Kidney epithelial cell (primary cell): Measurements from ENCODE around the gene EIF2B5. TPM values are rescaled to one million over a fixed set of nuclear protein-coding genes. Genes with fewer than 3 reads are reported as not detected.

ENCODE experiments used
- DNase-seq: peaks from one replicate; pipeline ENCODE4 v3.0.0-alpha.2; 2010; ENCODE audit warnings: low read depth
- H3K27me3 ChIP-seq: 2 replicates; pipeline ENCODE4 v1.6.0; 2011; ENCODE audit warnings: low read length; ENCODE audit not compliant: control insufficient read depth, insufficient read depth
- H3K36me3 ChIP-seq: 2 replicates; pipeline ENCODE4 v1.5.1; 2011; ENCODE audit warnings: low read length; ENCODE audit not compliant: control insufficient read depth, insufficient read depth
- H3K4me3 ChIP-seq: 2 replicates; pipeline ENCODE4 v1.5.1; 2011; ENCODE audit warnings: low read depth, mild to moderate bottlenecking, control low read depth, low read length
- total RNA-seq: library from RNA; depleted of rRNA; stranded (reverse); fragments of >200 nt; gene quantifications from 2 replicates; pipeline ENCODE4 v1.2.3, GENCODE V29; 2015
- TF ChIP-seq, protein P1 (sequence below): IDR thresholded peaks from 2 replicates; pipeline ENCODE4 v1.5.1; 2011; ENCODE audit warnings: mild to moderate bottlenecking, moderate library complexity, low read length, control low read depth, inconsistent platforms; ENCODE audit not compliant: insufficient read depth, poor library complexity, severe bottlenecking

The EIF2B5 gene
- total RNA-seq, 1 donor from 2014 or later, result 33.8 TPM

- TF ChIP-seq, protein P1, sequence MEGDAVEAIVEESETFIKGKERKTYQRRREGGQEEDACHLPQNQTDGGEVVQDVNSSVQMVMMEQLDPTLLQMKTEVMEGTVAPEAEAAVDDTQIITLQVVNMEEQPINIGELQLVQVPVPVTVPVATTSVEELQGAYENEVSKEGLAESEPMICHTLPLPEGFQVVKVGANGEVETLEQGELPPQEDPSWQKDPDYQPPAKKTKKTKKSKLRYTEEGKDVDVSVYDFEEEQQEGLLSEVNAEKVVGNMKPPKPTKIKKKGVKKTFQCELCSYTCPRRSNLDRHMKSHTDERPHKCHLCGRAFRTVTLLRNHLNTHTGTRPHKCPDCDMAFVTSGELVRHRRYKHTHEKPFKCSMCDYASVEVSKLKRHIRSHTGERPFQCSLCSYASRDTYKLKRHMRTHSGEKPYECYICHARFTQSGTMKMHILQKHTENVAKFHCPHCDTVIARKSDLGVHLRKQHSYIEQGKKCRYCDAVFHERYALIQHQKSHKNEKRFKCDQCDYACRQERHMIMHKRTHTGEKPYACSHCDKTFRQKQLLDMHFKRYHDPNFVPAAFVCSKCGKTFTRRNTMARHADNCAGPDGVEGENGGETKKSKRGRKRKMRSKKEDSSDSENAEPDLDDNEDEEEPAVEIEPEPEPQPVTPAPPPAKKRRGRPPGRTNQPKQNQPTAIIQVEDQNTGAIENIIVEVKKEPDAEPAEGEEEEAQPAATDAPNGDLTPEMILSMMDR, result no peak
- Histone ChIP-seq H3K27me3 (no peaks in the 10 kb centered on the region), H3K4me3 (no peak overlapping the region), H3K36me3 (peaks cover 5% of the 10 kb centered on the region)
- DNase-seq, result no peak
These were observed 7.0 kb downstream of the EIF2B5 start for GRCh38 chr3:184142199-184142598.

GRCh38 chr3:184143327-184143726 lies 8.2 kb downstream of the EIF2B5 start:
- Histone ChIP-seq H3K27me3 (no peaks in the 10 kb centered on the region), H3K4me3 (no peak overlapping the region), H3K36me3 (peaks cover 5% of the 10 kb centered on the region)
- TF ChIP-seq, protein P1, result no peak
- no peak for DNase-seq

- H3K4me3 ChIP-seq, result no peak overlapping the region
- TF ChIP-seq, protein P1, result no peak
- no peaks in the 10 kb centered on the region for H3K27me3 ChIP-seq
- DNase-seq, result no peak
- peaks cover 5% of the 10 kb centered on the region for H3K36me3 ChIP-seq
These were observed 9.3 kb downstream of the EIF2B5 start for GRCh38 chr3:184144505-184144904.

DNA sequence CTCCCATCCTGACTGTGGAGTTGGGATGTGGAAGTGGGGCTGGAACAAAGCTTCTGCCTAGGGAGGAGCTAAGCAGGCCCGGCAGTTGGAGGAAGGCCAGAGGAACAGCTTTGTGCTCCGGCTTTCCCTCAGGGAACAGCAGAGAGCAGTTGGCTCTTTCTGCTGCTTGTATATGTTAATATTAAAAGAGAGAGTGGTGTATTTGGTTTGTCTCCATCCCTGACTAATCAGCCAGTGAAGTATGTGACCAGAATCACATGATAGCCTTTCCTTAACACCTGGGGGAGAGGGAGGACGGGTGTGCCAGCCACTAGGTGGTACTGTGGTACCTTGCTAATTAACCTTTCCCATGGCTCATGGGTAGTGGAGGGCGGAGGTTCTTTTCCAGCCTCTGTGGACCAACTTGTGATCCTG lies 10.0 kb downstream of the EIF2B5 start:
- no peak for DNase-seq
- Histone ChIP-seq H3K4me3 (no peak overlapping the region), H3K36me3 (peaks cover 5% of the 10 kb centered on the region), H3K27me3 (no peaks in the 10 kb centered on the region)
- TF ChIP-seq, protein P1, result peak; percentile 73

DNA sequence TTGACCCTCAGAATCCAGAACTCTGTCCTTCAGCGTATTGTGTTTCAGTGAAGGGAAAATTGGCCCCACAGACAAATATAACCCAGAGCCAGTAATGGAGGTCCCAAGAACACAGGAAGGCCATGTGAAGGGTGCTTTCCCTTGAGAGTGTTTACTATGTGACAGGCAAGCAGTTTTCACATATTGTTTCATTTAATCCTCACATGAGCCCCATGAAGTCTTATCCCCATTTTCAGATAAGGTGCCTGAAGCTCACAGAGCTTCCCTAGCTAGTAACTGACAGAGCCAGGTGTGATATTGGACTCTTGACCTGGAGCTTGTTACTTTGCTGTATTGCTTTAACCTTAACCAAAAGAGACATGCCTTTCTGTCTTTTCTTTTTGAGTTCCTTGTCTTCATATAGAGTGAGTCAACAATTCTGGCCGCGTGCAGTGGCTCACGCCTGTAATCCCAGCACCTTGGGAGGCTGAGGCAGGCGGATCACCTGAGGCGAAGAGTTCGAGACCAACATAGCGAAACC lies 10.7 kb downstream of the EIF2B5 start:
- DNase-seq, result no peak
- H3K27me3 ChIP-seq, result no peaks in the 10 kb centered on the region
- TF ChIP-seq, protein P1, result no peak
- H3K4me3 ChIP-seq, result no peak overlapping the region
- peaks cover 5% of the 10 kb centered on the region for H3K36me3 ChIP-seq

- Histone ChIP-seq H3K4me3 (no peak overlapping the region), H3K27me3 (no peaks in the 10 kb centered on the region), H3K36me3 (peaks cover 1% of the 10 kb centered on the region)
- no peak for DNase-seq
- TF ChIP-seq, protein P1, result no peak
These were observed 12.9 kb downstream of the EIF2B5 start for GRCh38 chr3:184148076-184148475.
